ENCODE results near the gene MAP6. TPM values are rescaled to one million over a fixed set of nuclear protein-coding genes. Genes with fewer than 3 reads are reported as not detected.
"Not testable (repeated sequence)": the region's sequence is repeated elsewhere in the genome, so short reads cannot be mapped to it uniquely, and the experiment has no call there.

Gene MAP6
- total RNA-seq, 2 donors from 2014 or later = 0.58 to 1.7 TPM

DNA sequence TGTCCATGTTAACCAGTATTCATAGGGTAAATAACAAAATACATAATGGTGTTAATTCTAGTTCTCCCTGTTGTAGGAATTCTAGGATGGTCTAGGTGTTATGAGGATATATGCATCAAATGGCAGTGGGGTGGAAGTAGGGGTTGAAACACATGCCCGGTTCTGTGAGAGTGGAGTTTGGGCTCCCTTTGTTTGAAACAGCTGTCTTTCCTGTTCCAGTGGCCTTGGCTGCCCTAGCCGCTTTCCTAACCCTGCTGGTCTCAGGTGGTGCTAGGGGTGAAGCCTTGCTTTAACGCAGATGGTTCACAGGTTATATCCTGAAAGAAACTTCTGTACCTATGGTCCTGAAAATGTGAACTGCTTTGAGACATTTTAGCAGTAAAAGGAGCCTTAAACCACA lies 68.5 kb downstream of the MAP6 start:
- no peak for DNase-seq

DNA sequence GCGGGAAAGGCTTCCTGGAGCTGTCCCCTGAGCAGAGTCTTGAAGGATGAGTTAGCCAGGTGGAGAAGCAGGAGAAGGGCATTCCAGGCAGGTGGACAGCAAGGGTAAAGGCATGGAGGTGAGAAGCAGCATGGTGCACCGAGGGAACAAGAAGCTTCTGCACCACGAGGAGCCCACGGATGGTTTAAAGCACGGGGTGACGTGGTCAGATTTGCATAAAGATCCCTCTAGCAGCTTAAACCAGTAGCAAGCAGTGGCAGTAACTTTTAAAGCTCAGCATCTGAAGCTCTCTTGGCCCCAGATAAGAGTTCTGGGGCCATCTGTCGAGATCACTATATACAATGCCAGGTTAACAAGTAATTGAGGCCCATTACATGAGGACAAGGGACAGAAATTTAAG lies 69.9 kb downstream of the MAP6 start:
- no peak for ATAC-seq
- intact Hi-C loops (cut with DNase I, micrococcal nuclease) = no loop called here

More for the DNA sequence above, 68.5 kb downstream of the MAP6 start:
- no peak for ATAC-seq
- intact Hi-C loops (cut with DNase I, micrococcal nuclease) = no loop called here

DNA sequence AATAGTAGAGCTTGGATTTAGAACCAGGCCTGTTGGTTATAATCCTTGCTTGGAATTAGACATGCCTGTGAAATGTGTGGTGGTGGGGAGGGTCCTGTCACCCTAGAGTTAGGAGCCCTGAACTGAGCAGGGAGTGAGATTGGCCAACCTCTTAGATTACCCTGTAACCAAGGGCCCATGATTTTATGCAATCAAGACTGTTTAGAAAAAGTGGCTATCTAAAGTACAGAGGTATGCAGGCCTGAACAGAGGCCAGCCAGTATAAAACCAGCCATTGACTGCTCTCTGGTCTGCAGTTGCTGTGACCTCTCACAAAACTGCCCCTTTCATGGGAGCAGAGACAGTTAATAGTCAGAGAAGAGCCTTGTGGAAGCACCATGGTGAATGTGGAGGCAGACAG lies 70.6 kb downstream of the MAP6 start:
- no peak for DNase-seq
- intact Hi-C loops (cut with DNase I, micrococcal nuclease) = no loop called here
- no peak for ATAC-seq

More for the DNA sequence above, 69.9 kb downstream of the MAP6 start:
- DNase-seq = no peak

DNA sequence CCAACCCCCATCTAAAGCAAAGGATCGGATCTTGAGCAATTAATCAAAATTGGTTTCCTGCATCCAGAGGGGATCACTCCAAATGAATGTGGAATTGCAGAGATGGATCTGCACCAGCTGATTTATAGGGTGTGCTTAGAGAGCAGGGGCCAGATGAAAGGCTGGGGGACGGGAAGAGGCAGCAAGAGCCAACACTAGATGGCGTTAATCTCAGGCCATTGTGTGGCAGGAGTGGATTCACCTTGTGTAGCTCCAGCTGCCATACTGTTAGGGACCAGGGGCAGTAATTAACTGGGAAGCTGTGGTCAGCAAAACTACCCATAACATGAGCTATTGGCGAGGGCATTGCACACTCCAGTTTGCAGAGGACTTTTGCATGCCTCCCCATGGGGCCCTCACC lies 71.2 kb downstream of the MAP6 start:
- no peak for DNase-seq
- ATAC-seq = peak; percentile 55
- intact Hi-C loops (cut with DNase I, micrococcal nuclease) = no loop called here

DNA sequence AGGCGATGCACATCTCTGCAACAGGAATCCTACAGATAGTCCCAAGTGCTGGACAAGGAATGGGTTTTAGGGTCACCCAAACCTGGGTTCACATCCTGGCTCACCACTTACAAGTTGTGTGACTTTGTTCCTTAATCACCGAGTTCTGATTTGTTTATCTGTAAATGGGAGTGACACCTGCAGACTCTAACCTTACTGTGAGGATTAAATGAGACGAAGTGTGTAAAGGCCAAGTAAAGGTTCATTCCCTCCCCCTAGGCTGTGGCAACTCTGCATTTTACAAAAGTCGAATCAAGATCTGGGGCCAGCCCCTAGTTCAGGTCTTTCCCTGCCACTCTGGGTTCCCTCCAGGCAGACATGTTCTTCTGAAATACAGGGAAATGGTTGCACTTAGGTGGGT lies 71.9 kb downstream of the MAP6 start:
- intact Hi-C loops (cut with DNase I, micrococcal nuclease) = no loop called here
- ATAC-seq (no peak), DNase-seq (no peak)

DNA sequence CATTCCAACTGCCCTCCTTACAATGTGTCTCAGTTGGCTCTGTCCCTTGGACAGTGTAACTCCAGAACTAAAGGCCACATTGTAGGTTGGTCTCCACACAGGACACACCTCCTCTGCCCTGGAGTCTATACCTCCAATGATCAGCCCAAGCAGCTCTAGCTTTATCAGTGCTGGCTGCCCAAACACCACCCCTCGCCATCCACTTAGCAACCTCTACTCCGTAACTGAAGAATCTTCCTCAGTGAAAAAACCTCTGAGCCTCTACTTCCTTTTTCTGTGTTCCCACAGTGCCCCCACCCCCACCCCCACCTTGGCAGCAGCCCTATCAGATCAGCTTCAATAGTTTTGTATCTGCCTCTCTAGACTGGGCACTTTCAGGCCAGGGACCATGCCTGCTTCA lies 73.4 kb downstream of the MAP6 start:
- intact Hi-C loops (cut with DNase I, micrococcal nuclease) = no loop called here
- ATAC-seq = no peak
- DNase-seq = no peak

DNA sequence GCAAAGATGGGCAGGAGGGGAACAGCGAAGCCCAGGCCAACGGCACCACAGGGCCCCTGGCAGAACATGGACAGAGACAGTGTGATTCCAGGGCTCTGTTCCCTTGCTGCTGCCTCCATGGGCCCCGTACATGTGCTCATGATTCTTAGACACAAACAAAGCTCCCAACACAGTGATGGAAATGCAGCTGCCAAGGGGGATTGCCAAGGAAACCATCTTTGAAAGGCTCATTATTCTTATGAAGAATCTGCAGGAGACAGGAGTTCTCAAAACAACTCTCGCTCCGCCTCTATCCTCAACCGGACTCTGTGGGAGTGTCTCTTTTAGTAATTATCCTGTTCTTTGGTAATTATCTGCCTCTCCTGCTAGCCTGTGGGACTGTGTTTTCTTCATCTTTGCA lies 74.6 kb downstream of the MAP6 start:
- DNase-seq (no peak), ATAC-seq (no peak)
- intact Hi-C loops (cut with DNase I, micrococcal nuclease) = no loop called here

DNA sequence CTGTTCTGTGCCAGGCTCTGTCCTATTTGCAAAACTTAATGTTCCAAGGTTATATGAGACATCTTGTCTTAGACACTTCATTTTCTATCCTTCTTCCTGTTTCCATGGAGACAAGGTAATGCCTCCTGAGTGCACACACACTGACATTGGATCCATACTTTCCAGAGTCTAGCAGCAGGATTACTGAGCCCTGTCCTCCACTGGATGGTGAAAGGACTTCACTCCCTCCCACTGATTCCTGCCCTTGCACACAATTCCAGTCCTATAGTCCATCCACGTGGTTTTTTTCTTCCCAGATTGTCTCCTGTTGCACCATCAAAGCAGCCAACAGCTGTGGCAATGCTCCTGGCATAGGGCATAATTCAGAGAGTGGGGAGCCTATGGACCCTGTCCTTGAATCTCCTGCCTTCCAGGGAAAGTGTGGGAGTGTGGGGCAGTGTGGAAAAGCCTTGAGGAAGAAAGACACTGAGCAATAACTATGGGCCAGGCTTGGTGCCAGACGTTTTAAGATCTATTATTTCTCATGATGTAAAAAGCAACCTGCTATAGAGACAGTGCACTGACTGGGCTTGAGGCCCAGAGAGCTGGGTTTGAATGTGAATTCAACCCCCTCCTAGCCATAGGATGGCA lies 75.4 kb downstream of the MAP6 start:
- no peak for DNase-seq
- intact Hi-C loops (cut with DNase I, micrococcal nuclease) = no loop called here
- ATAC-seq = peak; percentile 24

DNA sequence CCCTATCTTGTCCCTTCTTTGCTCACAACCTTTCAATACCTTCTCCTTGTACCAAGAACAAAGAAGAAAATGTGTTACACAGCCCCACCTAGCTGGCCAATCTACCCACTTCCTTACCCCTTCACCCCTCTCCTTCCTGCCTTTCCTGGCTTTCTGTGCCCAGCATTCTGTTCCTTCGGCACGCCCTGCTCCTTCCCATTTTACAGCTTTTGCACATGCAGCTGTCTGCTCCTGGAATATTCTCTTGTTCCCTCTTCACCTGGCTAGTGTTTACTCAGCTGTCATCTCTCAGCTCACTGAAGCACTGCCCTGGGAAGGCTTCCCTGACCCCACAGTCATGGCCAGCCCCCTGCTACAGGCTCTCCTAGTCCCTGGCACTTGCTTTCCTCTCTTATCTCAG lies 76.1 kb downstream of the MAP6 start:
- intact Hi-C loops (cut with DNase I, micrococcal nuclease) = no loop called here
- ATAC-seq (peak; percentile 86), DNase-seq (peak in 1 of 2 donors; percentile 44)

DNA sequence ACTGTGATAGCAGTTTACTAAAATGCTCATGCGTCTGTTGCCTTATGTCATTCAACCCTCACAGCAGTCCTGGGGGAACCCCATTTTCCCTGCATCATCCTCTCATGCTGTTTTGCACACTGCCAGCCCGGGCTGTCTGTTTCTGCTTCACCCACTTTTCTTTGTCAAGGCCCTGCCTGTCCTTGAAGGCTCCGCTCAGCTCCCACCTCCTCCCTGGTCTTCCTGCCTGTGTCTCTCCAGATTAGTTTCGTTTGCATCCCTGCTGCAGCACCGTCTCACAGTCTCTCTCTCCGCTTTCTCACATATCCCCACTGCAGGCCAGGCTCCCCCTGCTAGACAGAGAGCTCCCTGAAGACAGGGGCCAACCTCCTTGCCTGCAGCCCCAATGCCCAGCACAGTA lies 76.9 kb downstream of the MAP6 start:
- DNase-seq = no peak
- intact Hi-C loops (cut with DNase I, micrococcal nuclease) = no loop called here
- ATAC-seq = no peak

DNA sequence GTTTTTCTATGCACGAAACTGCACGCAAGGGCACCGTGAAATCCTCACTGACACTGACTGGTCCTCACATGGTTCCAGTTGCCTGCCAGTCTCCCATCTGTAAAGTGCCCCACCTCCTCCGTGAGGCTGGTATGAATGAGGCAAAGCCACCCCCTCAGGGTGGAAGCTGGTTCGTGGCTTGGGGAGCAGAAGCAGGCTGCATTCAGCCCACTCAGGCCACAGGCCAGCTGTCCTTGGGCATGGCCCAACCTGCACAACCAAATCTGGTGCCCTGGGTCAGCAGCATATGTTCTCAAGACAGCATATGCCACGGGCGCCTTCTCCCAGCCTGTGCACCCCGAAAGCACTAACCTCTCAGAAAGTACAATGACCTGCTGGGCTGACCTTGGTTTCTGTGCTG lies 77.5 kb downstream of the MAP6 start:
- intact Hi-C loops (cut with DNase I, micrococcal nuclease) = no loop called here
- no peak for ATAC-seq
- no peak for DNase-seq

DNA sequence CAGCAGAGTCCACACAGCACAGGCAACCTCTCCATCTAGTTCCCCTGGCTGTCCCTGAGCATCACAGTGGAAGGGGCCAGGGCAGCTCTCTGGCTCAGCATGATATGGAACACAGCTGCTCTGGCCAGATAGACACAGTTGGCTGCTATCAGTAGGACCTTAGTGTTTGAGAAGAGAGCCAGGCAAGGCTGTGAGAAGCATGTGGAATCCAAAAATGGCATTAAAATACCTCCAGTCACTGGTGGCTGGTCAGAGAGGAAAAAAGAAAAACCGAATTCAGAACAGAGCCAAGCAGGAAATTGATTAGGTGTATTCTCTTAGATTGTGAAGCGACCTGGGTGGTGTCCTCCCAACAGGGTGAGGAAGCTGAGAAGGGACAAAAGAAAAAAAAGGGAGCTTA lies 78.9 kb downstream of the MAP6 start:
- intact Hi-C loops (cut with DNase I, micrococcal nuclease) = no loop called here
- ATAC-seq = no peak
- DNase-seq = no peak

DNA sequence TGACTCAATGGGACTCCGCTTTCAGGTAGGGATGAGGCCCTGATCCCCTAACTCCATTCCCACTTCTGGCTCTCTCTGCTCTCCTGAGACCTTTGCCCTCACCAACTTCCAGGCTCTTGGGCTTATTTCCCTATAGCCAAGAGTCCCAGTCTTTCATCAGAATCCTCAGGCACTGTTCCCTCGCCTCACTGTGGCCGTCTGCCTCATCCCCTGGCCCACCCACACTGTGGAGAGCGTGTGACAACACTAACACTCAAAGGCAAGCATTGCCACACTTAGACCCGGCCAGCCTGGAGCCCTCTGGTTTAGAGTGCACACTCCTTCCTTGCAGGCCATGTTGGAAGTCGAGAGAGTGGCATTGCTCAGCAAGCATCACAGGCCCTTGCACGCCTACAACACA lies 79.8 kb downstream of the MAP6 start:
- ATAC-seq = no peak

DNA sequence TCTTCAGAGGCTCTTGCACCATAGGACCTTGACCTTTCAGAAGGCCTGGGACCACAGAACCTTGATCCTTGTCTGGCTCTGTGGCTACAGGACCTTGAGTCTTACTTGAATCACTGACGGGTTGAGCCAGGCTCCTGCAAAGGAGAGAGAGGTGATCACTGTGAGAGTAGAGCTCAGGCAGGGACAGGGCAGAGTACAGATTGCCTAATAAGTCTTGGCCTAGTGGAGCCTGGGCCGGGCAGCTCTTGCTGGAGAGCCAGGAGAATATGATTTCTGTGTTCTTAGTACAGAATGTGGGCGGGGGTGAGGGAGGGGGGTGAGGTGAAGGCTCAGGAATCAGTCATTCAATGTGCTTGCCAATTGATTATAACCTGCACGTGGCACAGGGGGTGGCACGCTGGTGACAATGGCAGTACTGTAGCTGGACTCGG lies 80.8 kb downstream of the MAP6 start:
- DNase-seq = no peak
- ATAC-seq = no peak
- intact Hi-C loops (cut with DNase I, micrococcal nuclease) = no loop called here

More for the DNA sequence above, 79.8 kb downstream of the MAP6 start:
- intact Hi-C loops (cut with DNase I, micrococcal nuclease) = no loop called here
- no peak for DNase-seq

DNA sequence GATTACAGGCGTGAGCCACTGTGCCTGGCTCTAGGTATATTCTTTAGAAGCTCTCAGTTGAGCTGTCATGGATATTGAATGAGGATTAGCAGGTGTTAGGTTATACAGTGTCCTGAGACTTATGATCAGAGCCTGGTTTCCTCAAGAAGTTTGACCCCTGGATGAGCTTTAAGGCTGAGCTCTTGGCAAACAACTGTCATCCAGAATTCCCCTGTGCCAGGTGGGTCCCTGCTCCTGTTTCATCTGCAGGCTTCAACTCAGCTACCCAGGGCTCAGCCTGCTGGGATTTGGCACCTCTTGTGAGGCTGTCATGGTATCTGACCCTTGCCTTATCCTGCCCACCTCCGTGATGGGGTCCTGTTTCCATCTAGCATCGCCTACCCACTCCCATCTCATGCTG lies 82.4 kb downstream of the MAP6 start:
- no peak for DNase-seq
- no peak for ATAC-seq
- intact Hi-C loops (cut with DNase I, micrococcal nuclease) = no loop called here

DNA sequence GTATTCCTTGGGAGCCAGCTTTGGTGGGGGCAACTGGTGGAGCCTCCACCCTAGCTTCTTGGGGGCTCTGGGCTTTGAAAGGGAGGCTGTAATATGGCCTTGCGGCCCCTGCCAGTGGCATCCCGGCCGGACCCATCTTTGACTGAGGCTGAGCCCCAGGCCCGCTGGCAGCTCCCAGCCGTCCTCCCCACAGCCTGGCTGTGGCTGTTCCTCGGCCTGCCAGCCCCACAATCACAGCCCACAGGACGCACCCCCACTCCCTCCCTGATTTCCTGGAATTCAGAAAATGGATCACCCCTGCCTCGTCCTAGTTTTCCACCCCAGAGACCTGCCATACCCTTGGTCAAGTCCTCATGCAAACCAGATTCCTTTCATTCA lies 83.6 kb downstream of the MAP6 start:
- intact Hi-C loops (cut with DNase I, micrococcal nuclease) = no loop called here
- no peak for ATAC-seq
- no peak for DNase-seq

DNA sequence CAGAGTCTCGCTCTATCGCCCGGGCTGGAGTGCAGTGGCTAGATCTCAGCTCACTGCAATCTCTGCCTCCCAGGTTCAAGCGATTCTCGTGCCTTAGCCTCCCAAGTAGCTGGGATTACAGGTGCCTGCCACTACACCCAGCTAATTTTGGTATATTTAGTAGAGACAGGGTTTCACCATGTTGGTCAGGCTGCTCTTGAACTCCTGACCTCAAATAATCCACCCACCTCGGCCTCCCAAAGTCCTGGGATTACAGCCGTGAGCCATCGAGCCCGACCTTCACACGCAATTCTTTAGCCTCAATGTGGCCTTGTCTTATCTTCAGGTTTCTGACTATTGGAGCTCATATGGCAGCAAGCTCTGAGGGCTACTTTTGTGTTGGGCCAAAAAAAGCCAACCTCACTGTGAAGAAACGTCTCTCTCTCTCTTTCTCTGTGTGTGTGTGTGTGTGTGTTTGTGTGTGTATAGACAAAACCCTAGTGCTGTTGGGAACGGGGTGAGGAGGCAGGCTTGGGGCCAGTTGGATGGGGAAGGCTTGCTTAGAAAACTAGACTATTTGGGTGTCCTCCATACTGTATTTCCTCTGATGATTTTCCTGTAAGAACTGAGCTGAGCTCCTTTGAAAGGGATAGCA lies 84.1 kb downstream of the MAP6 start:
- DNase-seq; intact Hi-C loops (cut with DNase I, micrococcal nuclease); ATAC-seq: not testable (repeated sequence)

DNA sequence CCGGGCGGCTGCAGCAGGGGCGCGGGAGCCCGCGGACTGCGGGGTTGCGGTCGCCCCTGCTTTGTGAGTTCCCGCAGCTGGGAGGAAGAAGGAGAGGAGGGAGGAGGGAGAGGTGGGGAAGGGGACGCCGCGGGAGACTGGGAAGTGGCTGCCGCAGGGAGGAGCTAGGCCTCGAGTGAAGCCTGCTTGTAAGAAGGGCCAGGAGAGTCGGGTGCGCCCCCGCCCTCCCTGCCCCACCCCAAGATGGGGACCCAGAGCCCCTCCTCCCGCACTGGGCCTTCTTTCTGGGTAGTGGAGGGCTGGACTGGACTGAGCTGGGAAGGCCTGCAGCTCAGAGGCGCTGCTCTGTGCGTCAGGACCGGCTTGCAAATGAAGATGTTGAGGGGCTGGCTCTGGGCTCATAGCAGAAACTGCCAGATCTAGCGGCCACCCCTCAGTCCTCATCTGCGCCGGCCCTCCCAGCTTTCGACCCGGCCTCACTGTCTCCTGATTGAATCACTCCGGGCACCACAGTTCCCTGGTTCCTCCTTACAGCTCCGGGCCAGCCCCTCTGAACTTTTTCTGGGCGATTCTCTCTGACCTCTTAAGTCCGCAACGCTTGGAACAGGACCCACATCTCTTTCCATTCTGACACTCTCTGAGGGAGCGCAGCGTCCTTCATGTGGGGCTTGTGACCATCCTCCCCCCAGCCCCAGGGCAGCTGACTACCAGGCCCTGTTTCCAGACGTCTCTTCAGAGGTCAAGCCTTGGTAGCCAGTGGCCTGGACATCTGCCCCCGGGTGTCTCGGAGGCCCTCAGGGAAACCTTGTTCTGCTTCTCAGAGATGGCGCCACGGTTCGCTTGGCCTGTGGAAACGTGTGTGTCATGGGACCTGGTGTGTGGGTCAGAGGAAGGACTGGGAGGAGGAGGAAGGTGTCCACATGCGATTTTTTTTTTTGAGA lies 84.8 kb downstream of the MAP6 start:
- DNase-seq = peak; percentile 49 to 65
- intact Hi-C loops (cut with DNase I, micrococcal nuclease) = no loop called here
- ATAC-seq = peak; percentile 58

DNA sequence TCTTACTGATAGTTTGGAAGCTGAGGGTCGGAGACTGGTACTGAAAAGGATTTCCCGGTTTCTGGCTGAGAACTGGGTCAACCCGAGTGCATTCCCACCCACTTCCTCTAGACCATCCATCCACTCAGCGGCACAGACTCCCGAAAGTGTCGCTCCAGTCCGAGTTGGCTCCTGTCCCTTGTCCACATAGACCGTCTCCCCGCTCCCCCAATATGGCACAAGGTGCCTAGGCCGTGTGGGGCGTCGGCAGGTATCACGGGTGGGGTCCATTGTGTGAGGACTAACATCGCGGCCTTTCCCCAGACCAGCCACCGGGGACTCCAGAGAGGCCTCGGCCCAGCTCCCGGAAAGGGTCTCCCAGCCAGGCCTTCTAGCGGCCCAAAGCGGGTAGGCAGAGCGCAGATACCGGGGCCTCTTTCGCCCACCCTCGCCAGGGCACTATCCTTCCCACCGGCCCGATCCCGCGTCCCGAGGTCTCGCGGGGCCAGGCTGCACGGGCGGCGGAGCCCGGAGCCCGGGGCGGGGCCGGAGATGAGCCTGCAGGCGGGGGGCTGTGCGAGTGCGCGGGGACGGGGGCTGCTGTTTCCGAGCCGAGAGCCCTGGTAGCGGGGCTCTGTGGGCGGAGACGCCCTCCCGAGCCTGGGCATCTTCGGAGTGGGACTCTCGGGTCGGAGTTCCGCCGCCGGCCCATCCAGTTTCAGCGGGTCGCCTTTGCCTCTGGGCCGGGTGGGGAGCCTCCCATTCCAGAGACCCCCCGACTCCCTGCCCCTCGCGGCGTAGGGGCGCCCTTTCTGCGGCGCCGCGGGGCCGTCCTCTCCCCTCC lies 85.7 kb downstream of the MAP6 start:
- ATAC-seq (peak; percentile 82), DNase-seq (peak in 1 of 2 donors; percentile 57)
- intact Hi-C loops (cut with DNase I, micrococcal nuclease) = no loop called here
